Fibroblast of lung (primary cell): Measurements from ENCODE around the gene TSPAN9. TPM values are rescaled to one million over a fixed set of nuclear protein-coding genes. Genes with fewer than 3 reads are reported as not detected.

Source experiments
- DNase-seq, 2 donors: peaks; one replicate each; pipeline versions ENCODE4 v3.0.0 to v3.0.0-alpha.2; 2010; ENCODE audit warnings: low read depth in 2 of 2
- H2AFZ ChIP-seq: 2 replicates; pipeline ENCODE4 v1.5.1; 2012; ENCODE audit warnings: low read length, control low read depth, inconsistent platforms
- H3K27ac ChIP-seq: 2 replicates; pipeline ENCODE4 v1.5.1; 2011; ENCODE audit warnings: low read length, control low read depth; ENCODE audit not compliant: insufficient read depth
- H3K27me3 ChIP-seq: 2 replicates; pipeline ENCODE4 v1.5.1; 2011; ENCODE audit warnings: mild to moderate bottlenecking, low read length; ENCODE audit not compliant: control insufficient read depth, insufficient read depth
- H3K36me3 ChIP-seq: 2 replicates; pipeline ENCODE4 v1.5.1; 2011; ENCODE audit warnings: low read length; ENCODE audit not compliant: control insufficient read depth, insufficient read depth
- H3K4me1 ChIP-seq: 2 replicates; pipeline ENCODE4 v1.5.1; 2011; ENCODE audit warnings: low read length; ENCODE audit not compliant: control insufficient read depth, insufficient read depth; ENCODE audit errors: extremely low read depth
- H3K4me2 ChIP-seq: 2 replicates; pipeline ENCODE4 v1.5.1; 2011; ENCODE audit warnings: low read length, control low read depth; ENCODE audit not compliant: insufficient read depth; ENCODE audit errors: extremely low read depth
- H3K4me3 ChIP-seq, 4 experiments: fragments of 200-600 bp in 1 of 4; sonication (generic) in 1 of 4; replicated peaks in 1 of 4; 2 replicates each; pipeline ENCODE4 v1.5.1; 2011 to 2016; ENCODE audit warnings: low read length in 4 of 4, low read depth in 3 of 4, mild to moderate bottlenecking in 3 of 4, control low read depth in 2 of 4, inconsistent platforms in 1 of 4, mixed read lengths in 1 of 4; ENCODE audit not compliant: insufficient read depth in 1 of 4; ENCODE audit errors: control extremely low read depth in 1 of 4
- H3K79me2 ChIP-seq: 2 replicates; pipeline ENCODE4 v1.5.1; 2012; ENCODE audit warnings: mild to moderate bottlenecking, low read length, inconsistent platforms; ENCODE audit not compliant: control insufficient read depth, insufficient read depth
- H3K9ac ChIP-seq: 2 replicates; pipeline ENCODE4 v1.5.1; 2011; ENCODE audit warnings: mild to moderate bottlenecking, low read length, control low read depth; ENCODE audit not compliant: insufficient read depth
- H3K9me3 ChIP-seq: 2 replicates; pipeline ENCODE4 v1.5.1; 2012; ENCODE audit warnings: low read depth, low read length; ENCODE audit not compliant: control insufficient read depth, insufficient read depth
- H4K20me1 ChIP-seq: 2 replicates; pipeline ENCODE4 v1.5.1; 2011; ENCODE audit warnings: low read length; ENCODE audit not compliant: control insufficient read depth, insufficient read depth; ENCODE audit errors: extremely low read depth
- CTCF ChIP-seq, 2 donors: IDR thresholded peaks in 1 of 2; conservative IDR thresholded peaks in 1 of 2; 1 replicate in 1 of 2; 2 replicates in 1 of 2; pipeline ENCODE4 v1.5.1; 2011 to 2012; ENCODE audit warnings: low read length in 2 of 2, control low read depth in 1 of 2, inconsistent platforms in 1 of 2, low read depth in 1 of 2, mild to moderate bottlenecking in 1 of 2
- EZH2 ChIP-seq: IDR thresholded peaks from 2 replicates; pipeline ENCODE4 v1.5.1; 2012; ENCODE audit warnings: low read length, control low read depth, mild to moderate bottlenecking; ENCODE audit errors: missing control alignments
- polyA plus RNA-seq, 2 donors: library from polyadenylated mRNA; depleted of rRNA in 1 of 2; stranded (reverse) in 1 of 2; unstranded in 1 of 2; fragments of >200 nt; gene quantifications; 2 replicates each; pipeline ENCODE4 v1.2.1, GENCODE V29; 2011 to 2012; ENCODE audit warnings: missing spikeins in 1 of 2
- total RNA-seq: library from RNA; depleted of rRNA; stranded (reverse); fragments of >200 nt; gene quantifications from 2 replicates; pipeline ENCODE4 v1.2.1, GENCODE V29; 2014

TSPAN9 gene
- total and polyA plus RNA-seq, 2 donors (not counting 1 experiment from before 2014, with no cell fraction given) = 31.1 to 35.2 TPM

DNA sequence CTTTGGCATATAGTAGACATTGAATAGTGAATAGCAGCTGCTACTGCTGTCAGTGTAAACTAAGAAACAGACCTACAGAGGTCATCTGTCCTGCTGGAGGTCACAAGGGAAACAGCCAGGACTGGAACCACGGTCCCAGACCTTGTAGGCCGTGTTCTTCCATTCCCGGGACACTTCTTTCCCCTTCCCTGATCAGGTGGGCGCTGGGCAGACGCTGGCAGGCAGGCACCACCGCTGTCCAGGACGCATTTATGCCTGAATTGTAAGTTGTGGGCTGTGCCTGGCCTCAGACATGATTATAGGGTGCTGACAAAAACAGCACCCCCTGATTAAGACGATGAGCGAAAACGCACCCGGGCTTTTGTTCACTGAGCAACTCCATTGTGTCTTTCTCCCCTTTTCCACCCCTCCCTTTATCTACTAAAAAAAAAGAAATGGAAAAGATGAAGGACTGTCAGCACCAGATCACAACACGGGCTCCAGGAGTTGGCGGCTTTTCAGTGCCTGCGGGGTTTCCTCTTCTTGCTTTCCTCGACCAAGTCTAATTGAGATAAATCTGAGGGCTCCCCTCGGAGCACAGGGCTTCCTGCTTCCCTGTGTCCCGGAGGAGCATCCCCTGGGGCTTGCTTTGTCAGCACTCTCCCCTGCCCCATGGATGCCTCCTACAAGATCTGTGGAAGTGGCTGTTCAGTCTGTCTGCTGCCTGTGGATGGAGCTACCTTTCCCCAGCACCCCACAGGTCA, 80.6 kb downstream of the TSPAN9 start:
- no peak overlapping the region for H3K4me3 ChIP-seq
- H3K27ac ChIP-seq = no peak overlapping the region
- H3K79me2 ChIP-seq = no peaks in the 10 kb centered on the region
- DNase-seq = no peak
- H4K20me1 ChIP-seq = no peaks in the 10 kb centered on the region
- no peak for TF ChIP-seq CTCF (conservative IDR thresholded peaks at IDR 0.05 in 1 of 2, IDR thresholded peaks at IDR 0.05 in 1 of 2; ENCODE audit: low read depth in 1 of 2, low read length in 2 of 2)
- TF ChIP-seq EZH2 = no peak
- H3K4me1 ChIP-seq = no peaks in the 10 kb centered on the region
- no peak overlapping the region for H2AFZ ChIP-seq
- H3K9me3 ChIP-seq = no peaks in the 10 kb centered on the region
- H3K9ac ChIP-seq = no peak overlapping the region
- H3K4me2 ChIP-seq = no peak overlapping the region
- no peaks in the 10 kb centered on the region for H3K27me3 ChIP-seq
- H3K36me3 ChIP-seq = no peaks in the 10 kb centered on the region

DNA sequence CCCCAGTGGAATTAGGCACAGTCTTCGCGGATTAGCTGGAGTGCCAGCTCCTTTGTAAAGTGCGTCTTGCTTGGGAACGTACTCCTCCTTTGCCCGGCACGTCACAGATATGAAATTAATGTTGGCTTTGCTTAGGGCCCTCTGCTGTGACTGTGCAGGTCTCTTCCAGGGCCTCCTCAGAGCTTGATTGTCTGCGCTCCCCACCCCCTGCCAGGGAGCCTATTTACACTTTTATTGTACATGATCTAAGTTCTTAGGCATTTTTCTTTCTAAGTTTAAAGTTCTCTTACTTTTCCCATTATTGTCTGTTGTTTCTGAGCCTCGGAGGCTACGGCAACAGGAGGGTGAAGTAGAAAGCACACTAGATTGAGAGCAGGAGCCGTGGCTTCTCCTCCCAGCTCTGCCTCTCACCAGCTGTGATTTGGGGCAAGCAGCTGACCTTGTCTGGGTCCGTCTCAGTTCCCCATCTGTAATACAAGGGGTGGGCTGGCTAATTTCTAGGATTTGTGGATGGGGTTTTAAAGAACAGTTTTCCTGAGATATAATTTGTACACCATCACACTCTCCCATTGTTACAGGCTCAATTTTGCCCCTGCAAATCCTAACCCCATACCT, 81.8 kb downstream of the TSPAN9 start:
- no peak overlapping the region for H3K4me2 ChIP-seq
- no peak overlapping the region for H3K4me3 ChIP-seq
- H2AFZ ChIP-seq = no peak overlapping the region
- H3K4me1 ChIP-seq = no peaks in the 10 kb centered on the region
- peak in 1 of 2 donors; percentile 62 for DNase-seq
- no peaks in the 10 kb centered on the region for H3K79me2 ChIP-seq
- H3K9me3 ChIP-seq = no peaks in the 10 kb centered on the region
- no peak overlapping the region for H3K27ac ChIP-seq
- no peaks in the 10 kb centered on the region for H3K36me3 ChIP-seq
- H4K20me1 ChIP-seq = no peaks in the 10 kb centered on the region
- H3K9ac ChIP-seq = no peak overlapping the region
- TF ChIP-seq EZH2 (no peak), CTCF (conservative IDR thresholded peaks at IDR 0.05 in 1 of 2, IDR thresholded peaks at IDR 0.05 in 1 of 2; ENCODE audit: low read depth in 1 of 2, low read length in 2 of 2) (no peak)
- no peaks in the 10 kb centered on the region for H3K27me3 ChIP-seq

- Histone ChIP-seq H3K4me1 (no peaks in the 10 kb centered on the region), H3K4me3 (no peak overlapping the region), H3K27me3 (no peaks in the 10 kb centered on the region), H3K27ac (no peak overlapping the region), H2AFZ (no peak overlapping the region), H3K4me2 (no peak overlapping the region), H3K9ac (no peak overlapping the region), H3K79me2 (no peaks in the 10 kb centered on the region), H4K20me1 (no peaks in the 10 kb centered on the region), H3K9me3 (no peaks in the 10 kb centered on the region), H3K36me3 (no peaks in the 10 kb centered on the region)
- peak in 1 of 2 donors; percentile 67 for DNase-seq
- TF ChIP-seq EZH2 = no peak
- no peak for TF ChIP-seq CTCF (conservative IDR thresholded peaks at IDR 0.05 in 1 of 2, IDR thresholded peaks at IDR 0.05 in 1 of 2; ENCODE audit: low read depth in 1 of 2, low read length in 2 of 2)
Observed at GRCh38 chr12:3160081-3160480, 82.9 kb downstream of the TSPAN9 start.
